ENCODE measurements around the gene ZSCAN23.
"Not testable (repeated sequence)": the region's sequence is repeated elsewhere in the genome, so short reads cannot be mapped to it uniquely, and the experiment has no call there.

The ZSCAN23 gene

DNA sequence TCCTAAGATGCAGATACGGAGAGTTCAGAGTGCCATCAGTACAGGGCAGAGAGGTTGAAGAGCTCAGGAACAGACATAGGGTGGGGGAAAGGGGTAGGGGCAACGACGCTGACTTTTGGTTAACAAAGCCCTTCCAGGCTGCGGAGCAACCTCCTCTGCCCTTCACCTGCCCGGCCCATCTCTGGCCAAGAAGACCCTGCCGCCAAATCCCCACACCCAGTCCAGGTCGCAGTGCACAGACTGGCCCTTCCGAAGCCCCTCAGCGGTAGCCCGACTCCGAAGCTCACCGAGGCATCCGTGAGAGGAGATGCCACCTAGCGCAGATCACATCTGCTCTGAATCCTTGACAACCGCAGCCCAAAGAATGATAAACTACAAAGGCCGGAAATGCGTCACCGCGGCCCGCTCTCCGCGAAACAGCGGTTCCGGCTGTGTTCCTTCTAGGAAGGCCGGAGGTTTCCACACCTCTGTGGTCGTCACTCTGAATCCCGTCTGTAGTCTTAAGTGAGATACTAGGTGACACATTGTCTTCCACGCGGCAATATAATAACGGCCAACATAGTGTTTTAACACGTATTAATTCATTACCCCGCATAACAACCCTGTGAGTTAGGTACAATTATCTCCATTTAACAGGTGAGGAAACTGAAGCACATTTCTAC lies at the start of gene ZSCAN23:
ZSCAN23 (minus strand) TSS at position 380 of the 662 bp plus-strand sequence. CDS start 7,225 bp downstream, outside the sequence.
- in situ Hi-C loops (cut with HindIII; ENCODE audit: low sequenced_read_pairs), result no loop called here

DNA sequence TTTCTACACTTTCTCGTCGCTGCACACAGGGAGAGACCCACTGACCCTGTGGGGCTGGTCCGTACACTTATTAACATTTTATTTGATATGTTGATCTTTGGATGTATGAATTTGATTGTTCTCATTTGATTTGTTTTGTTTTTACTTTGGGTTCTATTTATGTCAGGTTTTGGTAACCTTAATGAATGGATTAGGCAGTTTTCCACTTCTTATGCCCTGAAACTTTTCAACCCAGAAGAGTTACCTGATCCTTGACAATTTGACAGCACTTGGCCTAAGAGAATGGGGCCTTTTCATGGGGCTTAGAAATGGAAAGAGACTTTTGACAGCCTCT lies 48.7 kb upstream of the ZSCAN23 start:
- in situ Hi-C loops (cut with HindIII; ENCODE audit: low sequenced_read_pairs), result no loop called here

DNA sequence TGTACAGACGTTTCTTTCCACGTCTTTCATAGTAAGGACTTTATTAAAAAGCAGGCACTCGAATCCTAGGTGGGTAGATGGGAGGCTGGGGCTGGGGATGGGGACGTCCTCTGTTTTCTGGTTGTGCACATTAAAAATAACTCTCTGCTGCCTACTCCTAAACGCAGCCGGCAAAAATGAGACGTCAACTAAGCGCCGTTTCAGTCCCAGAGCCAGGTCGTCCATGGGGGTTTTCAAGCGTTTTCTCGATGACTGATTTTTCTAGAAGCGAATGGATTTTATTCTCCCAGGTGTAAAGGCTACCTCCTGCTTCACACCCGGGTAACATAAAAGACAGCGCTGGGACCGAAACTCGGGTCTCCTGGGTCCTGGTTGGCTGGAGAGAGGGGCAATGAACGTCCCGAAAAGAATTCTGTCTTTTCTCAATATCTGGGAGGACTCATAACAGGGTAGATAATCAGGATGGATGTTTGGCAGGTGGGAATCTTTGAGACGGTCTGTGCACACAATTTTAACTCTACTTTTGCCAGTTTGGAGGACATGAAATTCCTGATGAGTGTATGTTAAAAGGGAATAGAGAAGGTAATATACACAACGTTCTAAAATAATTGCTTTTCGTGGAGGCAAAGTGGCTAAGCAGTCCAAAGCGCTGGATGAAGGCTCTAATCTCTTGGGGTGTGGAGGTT lies 47.1 kb upstream of the ZSCAN23 start:
- in situ Hi-C loops (cut with HindIII; ENCODE audit: low sequenced_read_pairs), result no loop called here

DNA sequence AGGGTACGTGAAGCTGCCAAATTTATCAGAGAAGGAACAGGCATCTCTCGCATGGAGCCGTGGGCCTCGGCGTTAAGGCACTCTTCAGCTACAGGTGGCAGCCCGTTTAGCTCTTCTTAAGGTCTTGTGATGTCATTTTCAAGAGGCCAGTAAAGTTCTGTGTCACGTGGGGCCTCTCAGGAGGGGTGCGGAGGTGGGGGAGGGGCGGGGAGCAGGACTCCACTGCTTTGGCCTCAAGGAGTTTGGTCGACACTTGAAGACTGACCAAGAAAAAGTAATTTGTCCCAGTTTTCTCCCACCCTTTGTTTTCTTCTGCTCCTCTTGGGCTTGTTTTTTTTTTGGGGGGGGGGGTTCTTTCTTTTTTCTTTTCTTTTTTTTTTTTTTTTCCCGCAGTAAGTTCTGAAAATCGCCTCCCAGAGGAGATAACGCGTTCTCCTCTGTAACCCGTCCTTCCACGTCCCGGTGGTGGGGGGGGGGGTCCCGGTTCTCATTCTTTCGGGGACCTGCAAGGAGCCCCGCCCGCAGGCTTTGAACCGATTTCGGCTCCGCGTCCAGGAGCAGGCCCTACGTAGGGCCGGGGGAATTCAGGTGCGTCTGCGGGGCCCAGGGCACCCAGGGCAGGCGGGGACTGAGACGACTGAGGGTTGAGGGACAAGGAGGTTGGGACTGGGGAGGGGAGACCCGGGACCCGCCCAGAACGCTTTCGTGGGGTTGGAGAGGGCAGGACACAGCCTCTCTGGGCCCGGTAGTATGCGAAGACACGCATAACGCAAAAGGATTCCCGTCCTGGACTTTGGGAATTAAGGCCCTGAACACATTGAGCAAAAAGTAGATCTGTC lies 46.3 kb upstream of the ZSCAN23 start:
- in situ Hi-C loops (cut with HindIII; ENCODE audit: low sequenced_read_pairs), result no loop called here

DNA sequence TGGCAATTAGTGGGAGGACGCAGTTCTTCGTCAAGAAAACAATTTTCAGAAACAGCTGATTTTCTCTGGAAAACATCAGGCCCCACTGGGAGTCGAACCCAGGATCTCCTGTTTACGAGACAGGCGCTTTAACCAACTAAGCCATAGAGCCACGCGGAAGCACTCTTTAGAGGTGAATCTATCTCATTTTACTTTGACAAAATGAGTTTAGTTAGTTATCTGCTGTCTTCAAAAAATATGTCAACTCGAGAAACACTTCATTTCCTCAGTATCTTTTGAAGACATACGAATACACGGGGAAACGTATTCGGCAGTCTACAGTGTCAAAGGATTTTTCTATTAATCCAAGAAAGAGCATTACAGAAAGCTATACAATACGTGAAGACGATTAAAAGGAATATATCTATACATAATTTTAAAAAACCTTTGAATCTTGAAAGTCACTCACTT lies 45.6 kb upstream of the ZSCAN23 start:
- in situ Hi-C loops (cut with HindIII; ENCODE audit: low sequenced_read_pairs), result no loop called here

DNA sequence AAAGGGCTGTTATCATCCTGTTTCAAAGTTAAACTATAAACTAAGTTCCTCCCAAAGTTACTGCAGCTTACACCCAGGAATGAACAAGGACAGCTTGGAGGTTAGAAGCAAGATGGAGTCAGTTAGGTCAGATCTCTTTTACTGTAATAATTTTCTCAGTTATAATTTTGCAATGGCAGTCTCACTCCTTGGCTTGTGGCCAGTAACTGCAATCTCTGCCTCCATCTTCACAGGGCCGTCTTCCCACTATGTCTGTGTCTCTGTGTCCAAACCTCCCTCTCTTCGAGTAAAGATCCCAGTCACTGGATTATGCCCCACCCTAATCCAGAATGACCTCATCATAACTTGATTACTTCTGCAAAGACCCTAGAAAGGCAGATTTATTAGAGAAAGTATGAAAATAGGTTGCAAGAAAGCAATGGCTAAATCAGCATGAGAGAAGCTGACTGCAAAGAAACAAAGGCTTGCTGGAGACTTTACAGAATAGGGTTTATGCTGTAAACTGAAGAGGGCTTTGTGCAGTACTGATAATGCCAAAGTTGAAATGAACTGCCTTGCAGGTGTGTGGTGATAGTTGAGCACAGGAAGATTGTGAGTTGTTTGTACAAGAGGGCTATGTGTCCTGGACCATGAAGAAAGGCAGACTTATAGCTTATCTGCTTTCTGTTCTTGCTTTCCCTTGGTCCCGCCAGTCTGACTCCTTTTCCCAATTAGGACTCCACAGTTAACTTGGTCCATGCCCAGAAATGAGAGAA lies 43.9 kb upstream of the ZSCAN23 start:
- in situ Hi-C loops (cut with HindIII; ENCODE audit: low sequenced_read_pairs), result no loop called here

DNA sequence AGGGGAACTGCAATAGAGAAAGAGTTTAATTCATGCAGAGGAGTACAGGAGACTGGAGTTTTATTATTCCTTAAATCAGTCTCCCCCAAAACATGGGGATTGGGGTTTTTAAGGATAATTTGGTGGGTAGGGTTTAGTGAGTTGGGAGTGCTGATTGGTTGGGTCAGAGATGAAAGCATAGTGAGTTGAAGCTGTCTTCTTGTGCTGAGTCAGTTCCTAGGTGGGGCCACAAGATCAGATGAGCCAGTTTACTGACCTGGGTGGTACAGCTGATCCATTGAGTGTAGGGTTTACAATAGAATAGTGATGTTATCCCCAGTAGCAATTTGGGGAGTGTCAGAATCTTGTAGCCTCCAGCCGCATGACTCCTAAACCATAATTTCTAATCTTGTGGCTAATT lies 43.2 kb upstream of the ZSCAN23 start:
- in situ Hi-C loops (cut with HindIII; ENCODE audit: low sequenced_read_pairs), result no loop called here

DNA sequence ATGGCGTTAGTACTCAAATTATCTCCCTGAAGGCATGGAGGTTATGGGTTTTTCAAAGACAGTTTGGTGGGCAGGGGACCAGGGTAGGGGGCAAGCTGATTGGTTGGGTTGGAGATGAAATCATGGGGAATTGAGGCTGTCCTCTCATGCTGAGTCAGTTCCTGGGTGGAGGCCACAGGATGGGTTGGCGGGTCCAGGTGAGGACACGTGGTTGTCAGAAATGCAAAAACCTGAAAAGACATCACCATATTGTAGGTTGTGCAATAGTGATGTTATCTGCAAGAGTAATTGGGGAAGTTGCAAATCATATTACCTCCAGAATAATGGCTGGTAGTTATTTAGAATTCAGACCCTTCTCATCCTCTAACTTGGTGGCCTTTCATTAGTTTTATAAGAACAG lies 42.2 kb upstream of the ZSCAN23 start:
- in situ Hi-C loops (cut with HindIII; ENCODE audit: low sequenced_read_pairs), result no loop called here

DNA sequence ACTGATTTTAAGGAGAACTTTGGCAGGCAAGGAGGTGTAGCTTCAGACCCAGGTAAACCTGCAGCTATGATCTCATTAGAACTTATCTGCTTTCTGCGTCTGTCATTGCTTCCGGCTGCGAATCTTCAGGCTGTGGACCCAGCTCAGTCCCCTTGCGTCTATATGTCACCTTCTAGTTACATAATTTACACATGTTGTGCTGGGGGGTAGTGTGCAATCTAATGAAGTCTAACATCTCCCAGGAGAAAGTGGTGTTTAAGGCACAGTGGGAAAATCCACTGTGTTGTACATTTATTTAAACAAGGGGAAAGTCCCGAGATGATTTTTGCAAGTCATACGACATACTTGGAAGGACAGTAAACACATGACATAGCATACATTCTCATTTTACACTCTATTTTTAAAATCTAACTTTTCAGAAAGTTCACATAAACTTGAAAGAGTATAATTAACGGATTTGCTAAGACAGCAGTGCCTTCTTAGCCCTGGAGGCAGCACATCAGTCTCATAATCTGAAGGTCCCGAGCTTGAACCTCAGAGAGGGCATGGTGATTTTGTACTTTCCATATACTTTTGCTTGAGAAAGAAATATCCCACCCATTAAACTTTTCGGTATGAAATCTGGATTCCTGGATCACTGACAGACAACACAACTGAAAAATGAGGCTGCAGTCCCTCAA lies 37.1 kb upstream of the ZSCAN23 start:
- in situ Hi-C loops (cut with HindIII; ENCODE audit: low sequenced_read_pairs), result no loop called here

DNA sequence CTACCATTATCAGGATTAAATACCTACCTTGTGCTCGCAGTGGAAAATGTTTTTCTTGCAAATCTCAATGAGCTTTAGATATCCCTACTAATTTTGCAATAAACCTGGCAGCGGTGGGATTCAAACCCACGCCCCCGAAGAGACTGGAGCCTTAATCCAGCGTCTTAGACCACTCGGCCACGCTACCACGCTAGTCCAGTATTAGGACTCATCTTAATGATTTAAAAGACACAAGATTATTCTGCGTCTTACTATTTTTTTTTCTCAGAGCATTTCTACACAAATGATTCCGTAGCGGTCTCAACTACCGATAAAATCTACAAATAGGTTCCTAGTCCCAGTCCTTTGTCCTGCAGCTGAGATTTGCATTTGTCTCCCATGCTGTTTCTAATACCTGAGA lies 35.2 kb upstream of the ZSCAN23 start:
- in situ Hi-C loops (cut with HindIII; ENCODE audit: low sequenced_read_pairs), result no loop called here

DNA sequence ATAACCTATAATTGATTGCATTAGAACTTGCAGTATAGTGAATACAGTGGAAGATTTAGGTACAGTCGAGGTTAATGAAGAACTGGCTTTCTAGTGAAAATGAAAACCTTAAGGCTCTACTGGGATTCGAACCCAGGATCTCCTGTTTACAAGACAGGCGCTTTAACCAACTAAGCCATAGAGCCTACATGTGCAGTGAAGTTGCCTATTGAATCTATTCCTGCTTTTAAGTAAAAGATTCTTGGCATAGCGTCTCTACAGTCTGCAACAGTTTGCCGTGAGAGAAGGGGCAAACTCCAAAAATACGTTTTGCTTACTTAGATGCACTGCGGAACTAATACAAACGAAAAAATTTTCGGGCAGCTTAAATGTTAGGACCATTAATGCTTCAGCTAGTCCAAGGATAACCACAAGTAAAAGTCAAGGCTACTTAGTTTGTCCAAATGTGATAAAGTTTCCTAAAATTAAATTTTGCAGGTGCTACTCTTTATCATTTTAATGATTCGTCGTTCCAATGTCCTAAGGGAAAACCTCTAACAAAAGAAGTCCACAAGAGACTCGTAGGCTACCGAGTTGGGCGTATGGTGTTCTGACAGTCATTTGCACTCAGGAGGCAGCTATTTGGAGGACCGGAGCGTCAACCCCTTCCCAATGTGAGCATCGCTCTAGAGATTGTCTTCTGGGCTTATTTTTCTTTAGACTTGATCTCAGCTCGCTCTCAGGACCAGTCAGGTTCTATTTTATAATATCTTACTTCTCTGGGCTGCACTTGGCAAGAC lies 31.3 kb upstream of the ZSCAN23 start:
- in situ Hi-C loops (cut with HindIII; ENCODE audit: low sequenced_read_pairs), result no loop called here

DNA sequence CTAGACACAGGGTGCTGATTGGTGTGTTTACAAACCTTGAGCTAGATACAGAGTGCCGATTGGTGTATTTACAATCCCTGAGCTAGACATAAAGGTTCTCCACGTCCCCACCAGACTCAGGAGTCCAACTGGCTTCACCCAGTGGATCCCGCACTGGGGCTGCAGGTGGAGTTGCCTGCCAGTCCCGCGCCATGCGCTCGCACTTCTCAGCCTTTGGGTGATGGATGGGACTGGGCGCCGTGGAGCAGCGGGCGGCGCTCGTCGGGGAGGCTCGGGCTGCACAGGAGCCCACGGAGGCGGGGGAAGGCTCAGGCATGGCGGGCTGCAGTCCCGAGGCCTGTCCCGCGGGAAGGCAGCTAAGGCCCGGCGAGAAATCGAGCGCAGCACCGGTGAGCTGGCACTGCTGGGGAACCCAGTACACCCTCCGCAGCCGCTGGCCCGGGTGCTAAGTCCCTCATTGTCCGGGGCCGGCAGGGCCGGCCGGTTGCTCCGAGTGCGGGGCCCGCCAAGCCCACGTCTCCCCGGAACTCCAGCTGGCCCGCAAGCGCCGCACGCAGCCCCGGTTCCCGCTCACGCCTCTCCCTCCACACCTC lies 26.0 kb upstream of the ZSCAN23 start:
- in situ Hi-C loops (cut with HindIII; ENCODE audit: low sequenced_read_pairs), result not testable (repeated sequence)

DNA sequence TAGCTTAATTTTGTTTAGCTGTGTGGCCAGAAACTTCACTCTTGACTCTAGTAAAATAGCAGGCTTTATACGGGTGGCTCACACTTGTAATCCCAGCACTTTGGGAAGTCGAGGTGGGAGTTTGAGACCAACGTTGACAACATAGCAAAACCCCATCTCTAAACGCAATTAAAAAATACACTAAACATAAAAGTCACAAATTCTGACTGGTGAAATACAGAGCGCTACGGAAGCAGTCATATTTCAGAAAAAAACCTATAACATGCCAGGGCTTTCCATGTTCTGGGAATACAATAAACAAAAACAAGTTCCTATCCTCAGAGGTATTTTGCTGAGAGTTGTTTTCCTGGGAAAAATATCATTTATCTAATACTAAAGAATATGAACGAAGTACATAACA lies 24.8 kb upstream of the ZSCAN23 start:
- in situ Hi-C loops (cut with HindIII; ENCODE audit: low sequenced_read_pairs), result no loop called here

DNA sequence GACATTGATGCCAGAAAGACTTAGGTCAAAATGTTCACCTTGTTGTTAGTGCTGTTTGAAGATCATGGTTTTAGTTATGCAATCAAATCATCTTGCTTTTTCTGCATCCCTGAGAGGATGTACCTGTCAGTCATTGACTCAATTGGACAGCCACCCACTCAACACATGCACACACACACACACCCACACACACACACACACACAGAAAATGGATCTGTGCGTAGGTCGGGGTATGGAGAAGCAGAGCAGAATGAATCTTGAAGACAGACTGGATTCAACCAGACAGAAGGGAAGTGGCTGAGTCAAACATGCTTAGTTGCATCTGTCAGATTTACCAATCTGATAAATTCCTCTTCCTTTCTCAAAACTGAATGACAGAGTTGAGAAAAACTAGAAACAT lies 19.1 kb upstream of the ZSCAN23 start:
- in situ Hi-C loops (cut with HindIII; ENCODE audit: low sequenced_read_pairs), result no loop called here

DNA sequence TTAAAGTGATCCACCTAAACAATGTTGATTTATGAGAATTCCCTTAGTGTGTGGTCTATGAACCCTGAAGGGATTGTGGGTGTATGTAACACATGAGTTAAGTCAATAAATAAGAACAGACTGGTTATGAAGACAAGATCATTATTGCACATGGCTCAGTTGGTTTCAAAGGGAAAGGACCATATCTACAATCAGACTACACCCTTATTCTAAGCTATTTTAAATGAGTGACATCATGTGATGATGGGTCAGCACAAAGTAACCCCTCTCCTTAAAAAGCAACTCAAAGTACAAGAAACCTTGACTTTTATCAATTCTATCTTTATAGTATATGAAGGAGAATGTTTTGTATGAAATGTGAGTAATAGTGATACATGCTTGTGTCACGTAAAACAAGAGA lies 15.3 kb upstream of the ZSCAN23 start:
- in situ Hi-C loops (cut with HindIII; ENCODE audit: low sequenced_read_pairs), result no loop called here

DNA sequence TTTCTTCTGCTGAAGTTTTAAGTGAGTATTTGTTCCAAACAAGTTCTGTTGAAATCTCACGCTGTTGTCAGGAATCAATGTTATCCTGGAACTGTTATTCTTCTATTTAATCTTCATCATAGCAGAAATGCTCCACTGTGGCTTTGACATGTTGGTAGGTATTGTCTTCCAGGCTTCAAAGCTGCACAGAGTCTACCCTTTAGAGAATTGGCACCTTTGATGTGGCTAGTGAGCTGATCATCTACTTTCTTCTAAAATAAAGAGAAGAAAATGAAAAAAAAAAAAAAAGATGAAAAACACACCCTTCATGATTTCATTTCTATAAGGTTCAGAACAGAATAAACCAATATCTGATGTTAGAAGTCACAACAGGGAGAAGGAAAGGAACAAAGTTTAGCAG lies 5.8 kb upstream of the ZSCAN23 start:
- in situ Hi-C loops (cut with HindIII; ENCODE audit: low sequenced_read_pairs), result no loop called here

DNA sequence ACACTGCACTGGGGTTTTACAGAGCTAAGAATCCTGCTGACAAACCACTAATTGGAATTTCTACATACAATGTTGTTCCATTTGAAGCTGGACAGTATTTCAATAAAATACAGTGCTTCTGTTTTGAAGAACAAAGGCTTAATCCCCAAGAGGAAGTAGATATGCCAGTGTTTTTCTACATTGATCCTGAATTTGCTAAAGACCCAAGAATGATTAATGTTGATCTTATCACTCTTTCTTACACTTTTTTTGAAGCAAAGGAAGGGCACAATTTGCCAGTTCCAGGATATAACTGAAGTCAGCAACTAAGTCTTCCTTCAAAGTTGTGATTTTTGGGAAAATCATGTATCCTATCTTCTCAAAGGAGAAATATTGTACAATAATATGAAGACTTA lies 4.2 kb upstream of the ZSCAN23 start:
- in situ Hi-C loops (cut with HindIII; ENCODE audit: low sequenced_read_pairs), result not testable (repeated sequence)

DNA sequence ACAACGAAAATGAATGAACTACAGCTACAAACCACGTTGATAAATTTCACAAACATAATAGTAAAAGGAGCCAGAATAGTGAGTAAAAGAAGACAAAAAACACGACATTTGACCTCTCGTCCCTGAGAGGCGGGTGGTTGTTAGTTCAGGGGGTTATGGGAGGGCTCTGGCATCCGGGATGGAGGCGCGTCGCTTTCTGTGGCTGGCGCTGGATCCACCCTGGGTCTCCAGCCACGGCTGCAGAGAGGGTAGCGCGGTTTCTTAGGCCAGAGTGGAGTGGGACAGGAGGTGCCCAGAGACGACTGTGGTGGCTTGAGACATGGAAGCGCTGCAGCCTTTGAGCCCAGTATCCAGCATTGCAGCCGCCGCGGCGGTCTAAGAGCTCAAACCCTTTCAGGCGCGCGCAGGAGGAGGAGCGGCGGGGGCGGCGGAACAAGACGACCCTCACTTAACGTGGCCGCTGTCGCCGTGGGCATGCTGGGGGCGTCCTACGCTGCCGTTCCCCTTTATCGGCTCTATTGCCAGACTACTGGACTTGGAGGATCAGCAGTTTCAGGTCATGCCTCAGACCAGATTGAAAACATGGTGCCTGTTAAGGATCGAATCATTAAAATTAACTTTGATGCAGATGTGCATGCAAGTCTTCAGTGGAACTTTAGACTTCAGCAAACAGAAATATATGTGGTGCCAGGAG lies 3.7 kb upstream of the ZSCAN23 start:
- in situ Hi-C loops (cut with HindIII; ENCODE audit: low sequenced_read_pairs), result no loop called here

DNA sequence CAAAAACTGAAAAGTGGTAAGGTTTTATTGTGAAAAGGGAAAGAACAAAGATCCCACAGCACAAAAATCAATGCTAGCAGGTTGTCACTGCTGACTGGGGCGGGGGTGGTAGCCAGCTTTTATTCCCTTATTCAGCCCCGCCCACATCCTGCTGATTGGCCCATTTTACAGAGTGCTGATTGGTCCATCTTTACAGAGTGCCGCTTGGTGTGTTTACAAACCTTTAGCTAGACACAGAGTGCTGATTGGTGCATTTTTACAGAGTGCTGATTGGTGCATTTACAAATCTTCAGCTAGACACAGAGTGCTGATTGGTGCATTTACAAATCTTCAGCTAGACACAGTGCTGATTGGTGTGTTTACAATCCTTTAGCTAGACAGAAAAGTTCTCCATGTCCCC lies 1.5 kb upstream of the ZSCAN23 start:
- in situ Hi-C loops (cut with HindIII; ENCODE audit: low sequenced_read_pairs), result not testable (repeated sequence)
